GM18870 (cell line): Measurements from ENCODE around the gene TRIM41.

Experiments used
- ATAC-seq: cut with Tn5 transposase; IDR thresholded peaks from one replicate; pipeline ENCODE4 v1.9.1; 2021; ENCODE audit warnings: moderate library complexity; ENCODE audit not compliant: unreplicated experiment

Gene TRIM41

GRCh38 chr5:181231432-181231831 is 8.4 kb downstream of the TRIM41 start:
- ATAC-seq = no peak

- no peak for ATAC-seq
Measured at GRCh38 chr5:181232593-181232992, 9.5 kb downstream of the TRIM41 start.

- ATAC-seq = no peak
Measured at GRCh38 chr5:181233088-181233800, 10.2 kb downstream of the TRIM41 start.

DNA sequence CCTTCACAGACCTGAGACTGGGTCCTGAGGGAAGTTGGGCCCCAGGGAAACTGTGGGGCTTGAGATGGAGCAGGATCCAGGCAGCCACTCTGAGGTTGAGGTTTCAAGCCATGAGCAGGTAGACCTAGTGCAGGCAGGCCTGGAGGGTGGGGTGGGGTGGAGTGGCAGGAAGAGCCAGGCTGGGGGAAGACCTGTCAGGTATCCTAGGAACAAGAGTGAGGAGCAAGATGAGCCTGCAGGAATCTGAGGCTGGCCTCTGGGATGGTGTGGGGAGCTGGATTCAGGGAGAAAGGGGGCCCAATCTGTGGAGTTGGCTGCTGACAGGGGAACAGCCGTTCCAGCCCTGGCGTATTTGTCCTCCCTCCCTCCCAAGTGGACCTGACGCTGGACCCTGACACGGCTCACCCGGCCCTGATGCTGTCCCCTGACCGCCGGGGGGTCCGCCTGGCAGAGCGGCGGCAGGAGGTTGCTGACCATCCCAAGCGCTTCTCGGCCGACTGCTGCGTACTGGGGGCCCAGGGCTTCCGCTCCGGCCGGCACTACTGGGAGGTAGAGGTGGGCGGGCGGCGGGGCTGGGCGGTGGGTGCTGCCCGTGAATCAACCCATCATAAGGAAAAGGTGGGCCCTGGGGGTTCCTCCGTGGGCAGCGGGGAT is 10.8 kb downstream of the TRIM41 start:
- ATAC-seq = no peak

- ATAC-seq = no peak
Measured at GRCh38 chr5:181234455-181235306, 11.6 kb downstream of the TRIM41 start.

- ATAC-seq = no peak
Measured at GRCh38 chr5:181235323-181235688, 12.2 kb downstream of the TRIM41 start.

GRCh38 chr5:181235689-181236366 is 12.7 kb downstream of the TRIM41 start:
- no peak for ATAC-seq

DNA sequence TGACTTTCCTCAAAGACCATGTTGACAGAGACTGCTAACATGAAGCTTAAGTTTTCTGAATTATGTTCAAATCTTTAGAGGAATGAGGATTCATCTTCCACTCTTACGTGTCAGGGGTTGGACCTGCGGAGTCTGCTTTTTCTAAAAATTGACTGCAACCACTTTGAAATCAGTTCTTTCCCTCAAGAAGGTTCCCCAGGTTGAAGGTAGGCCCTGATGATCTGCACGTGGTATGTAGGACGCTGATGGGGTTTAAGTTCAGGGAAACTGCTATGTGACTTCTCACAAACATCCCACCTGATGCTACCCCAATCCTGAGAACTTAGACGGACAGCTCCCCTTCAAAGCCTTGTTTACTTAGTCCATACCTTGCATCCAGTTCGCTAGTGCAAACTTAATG is 13.4 kb downstream of the TRIM41 start:
- no peak for ATAC-seq

DNA sequence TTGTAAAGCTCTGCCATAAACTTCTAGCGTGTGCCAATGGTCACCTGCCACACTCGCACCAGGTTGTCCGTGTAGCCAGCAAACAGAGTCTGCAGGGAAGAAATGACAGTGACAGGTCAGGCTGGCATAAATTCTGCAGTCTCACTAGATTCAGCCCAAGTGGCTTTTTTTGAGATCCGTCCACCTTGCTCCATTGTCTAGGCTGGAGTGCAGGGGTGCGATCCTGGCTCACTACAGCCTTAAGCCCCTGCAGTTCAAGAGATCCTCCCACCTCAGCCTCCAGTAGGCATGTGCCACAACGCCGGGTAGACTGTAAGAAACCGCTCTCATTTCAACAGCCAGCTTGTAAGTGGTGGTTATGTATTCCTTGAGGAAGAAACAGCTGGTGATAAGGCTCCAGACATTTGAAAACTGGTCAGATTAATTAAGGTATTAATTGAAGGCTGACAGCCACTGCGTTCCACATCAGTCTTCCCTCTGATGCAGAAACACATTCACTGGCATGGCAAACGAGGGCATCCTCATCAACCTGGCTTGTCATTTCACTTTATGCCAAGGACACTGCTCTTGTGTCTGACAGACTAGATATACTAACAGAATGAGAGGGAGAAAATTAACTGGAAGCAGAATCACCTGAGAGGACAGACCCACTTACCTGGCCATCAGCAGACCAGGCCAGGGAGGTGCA is 14.0 kb downstream of the TRIM41 start:
- ATAC-seq = no peak

DNA sequence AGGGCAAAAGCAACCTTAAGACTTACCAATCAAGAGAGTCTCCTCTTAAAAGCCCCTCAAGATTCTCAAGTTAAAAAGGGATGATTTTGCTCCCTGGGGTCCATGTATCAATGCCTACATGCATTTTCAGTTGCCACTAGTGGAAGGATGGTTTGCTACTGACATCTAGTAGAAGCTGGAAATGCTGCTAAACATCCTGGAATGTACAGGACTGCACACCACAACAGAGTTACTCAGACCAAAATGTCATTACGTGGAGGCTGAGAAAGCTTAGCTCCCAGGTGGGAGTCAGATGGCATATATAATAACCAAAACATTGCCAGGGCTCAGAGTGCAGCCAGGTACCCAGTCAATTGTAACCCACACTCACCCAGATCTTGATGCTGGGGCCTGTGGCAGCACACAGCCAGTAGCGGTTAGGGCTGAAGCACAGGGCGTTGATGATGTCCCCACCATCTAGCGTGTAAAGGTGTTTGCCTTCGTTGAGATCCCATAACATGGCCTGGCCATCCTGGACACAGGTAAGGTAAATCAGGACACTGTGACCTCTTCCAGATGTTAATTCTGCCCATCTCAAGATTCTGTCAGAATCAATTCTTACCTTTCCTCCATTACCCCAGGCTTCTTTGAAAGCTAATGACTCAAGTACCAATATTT is 14.8 kb downstream of the TRIM41 start:
- no peak for ATAC-seq

DNA sequence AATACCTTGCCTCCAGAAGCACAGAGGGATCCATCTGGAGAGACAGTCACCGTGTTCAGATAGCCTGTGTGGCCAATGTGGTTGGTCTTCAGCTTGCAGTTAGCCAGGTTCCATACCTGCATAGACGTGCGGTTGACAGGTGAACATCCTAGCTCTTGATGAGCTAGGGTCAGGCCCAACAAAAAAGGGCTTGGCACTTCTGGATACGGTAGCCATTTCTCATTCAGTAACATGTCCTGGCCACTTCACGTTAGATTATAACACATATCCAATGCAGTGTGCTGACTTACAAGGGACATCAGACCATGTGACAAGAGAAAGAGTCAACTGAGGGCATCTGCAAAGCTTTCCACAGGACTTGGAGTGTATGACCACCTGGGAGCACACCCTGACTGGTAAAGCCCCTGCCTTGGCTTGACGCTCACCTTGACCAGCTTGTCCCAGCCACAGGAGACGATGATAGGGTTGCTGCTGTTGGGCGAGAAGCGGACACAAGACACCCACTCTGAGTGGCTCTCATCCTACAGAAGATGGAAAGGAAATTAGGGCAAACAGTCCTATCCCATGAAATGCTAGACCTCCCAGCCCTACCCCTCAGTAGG is 16.1 kb downstream of the TRIM41 start:
- no peak for ATAC-seq

DNA sequence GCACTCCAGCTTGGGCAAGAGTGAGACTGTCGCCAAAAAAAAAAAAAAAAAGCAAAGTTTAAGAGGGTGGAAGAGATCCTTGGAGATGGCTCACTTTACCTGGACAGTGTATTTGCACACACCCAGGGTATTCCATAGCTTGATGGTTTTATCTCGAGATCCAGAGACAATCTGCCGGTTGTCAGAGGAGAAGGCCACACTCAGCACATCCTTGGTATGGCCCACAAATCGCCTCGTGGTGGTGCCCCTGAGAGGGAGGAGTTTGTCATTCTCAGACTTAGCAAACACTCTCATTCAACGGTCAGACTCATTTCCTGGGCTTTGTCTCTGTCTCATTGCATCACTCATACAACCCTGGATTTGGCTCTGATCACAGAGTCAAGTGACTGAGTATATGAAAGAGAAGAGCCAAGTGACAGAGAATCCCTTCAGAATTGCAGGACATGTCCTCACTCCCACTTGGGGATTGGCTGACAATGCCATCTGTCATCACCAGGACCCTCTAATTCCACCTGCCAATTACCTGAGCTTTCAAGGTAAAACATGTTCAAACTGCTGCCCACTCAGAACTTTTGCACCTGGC is 18.4 kb downstream of the TRIM41 start:
- no peak for ATAC-seq

GRCh38 chr5:181242031-181242451 is 19.0 kb downstream of the TRIM41 start:
- no peak for ATAC-seq

DNA sequence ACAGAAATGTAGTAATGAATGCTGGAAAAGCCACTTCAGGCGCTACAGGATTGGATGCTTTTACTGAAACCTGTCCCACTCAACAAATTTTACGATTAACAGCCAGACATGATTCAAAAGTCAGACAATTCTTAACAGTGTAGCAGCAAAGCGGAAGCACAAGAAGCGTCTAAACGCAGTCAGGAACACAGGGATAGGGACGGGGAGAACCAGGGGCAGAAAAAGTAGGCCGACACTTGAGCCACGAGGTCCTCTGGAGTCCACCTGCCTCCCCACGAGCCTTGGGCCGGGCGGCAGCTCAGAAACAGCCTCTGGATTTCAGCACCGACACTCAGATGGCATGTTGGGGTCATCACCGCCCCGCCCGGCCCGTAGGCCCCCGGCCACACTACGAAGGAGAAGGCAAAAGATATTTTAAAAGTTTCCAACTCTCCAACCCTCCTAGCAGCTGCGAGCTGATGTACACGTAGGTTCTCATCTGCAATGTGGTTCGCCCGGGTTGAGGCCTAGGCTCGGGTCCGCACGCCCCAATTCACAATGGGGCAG is 20.0 kb downstream of the TRIM41 start:
- ATAC-seq = no peak

GRCh38 chr5:181243564-181244343 is 20.7 kb downstream of the TRIM41 start, which contains the start of gene RACK1:
Gene RACK1, minus strand, starts transcription at chr5:181243906. Its CDS starts 106 bp downstream, at chr5:181243800.
- peak; percentile 76 for ATAC-seq

DNA sequence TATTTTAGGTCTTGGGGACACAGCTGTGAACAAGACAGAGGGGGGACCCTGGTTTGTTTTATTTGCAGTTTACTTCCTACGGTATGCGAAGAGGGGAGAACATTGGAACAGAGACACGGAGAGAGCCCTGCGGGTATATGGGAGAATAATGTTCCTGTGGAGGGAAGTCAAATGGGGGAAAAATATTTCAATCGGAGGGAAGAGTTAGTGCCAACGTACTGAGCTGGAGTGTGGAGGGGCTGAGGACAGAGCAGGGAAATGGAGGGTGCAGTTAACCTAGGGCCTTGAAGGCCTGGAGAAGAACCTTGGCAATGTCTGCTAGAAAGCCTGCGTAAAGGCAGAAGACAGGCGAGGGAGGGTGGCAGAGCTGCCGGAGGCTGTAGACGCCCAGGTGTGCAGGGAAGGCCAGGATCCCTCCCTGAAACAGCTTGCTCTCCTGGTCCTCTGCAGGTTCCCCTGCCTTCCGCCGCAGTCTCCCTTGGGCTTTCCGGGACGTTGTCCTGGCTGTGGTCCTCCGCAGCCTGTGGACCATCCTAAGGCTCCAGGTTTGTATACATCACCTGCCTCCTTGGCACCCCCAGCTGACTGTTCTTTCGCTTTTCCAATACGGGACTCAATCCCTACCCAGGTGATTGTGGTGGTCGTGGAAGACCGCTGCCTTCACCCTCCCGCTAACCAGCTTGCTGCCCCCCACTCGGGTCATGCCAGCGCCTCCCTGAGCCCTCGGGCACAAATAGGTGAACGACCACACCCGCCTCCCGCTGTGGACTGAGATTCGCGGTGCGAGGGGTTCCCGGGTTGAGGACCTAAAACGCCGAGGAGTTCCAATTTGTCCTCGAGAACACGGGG is 22.6 kb downstream of the TRIM41 start:
- ATAC-seq = no peak
